MM.1S (cell line): ENCODE results near the gene CDH19.

Experiments
- DNase-seq: peaks from one replicate; pipeline ENCODE4 v3.0.0-alpha.2; 2015
- H2AFZ ChIP-seq: fragments of 300-600 bp; sonication (generic); 2 replicates; pipeline ENCODE4 v1.6.0; 2016; ENCODE audit warnings: antibody characterized with exemption, low read length
- H3F3A ChIP-seq: fragments of 300-600 bp; sonication (generic); 2 replicates; pipeline ENCODE4 v1.6.1; 2016; ENCODE audit warnings: mild to moderate bottlenecking, antibody characterized with exemption, low read length, moderate library complexity, mixed read lengths; ENCODE audit not compliant: insufficient read depth
- H3K27ac ChIP-seq: fragments of 300-600 bp; sonication (generic); 2 replicates; pipeline ENCODE4 v1.5.1; 2016; ENCODE audit warnings: mild to moderate bottlenecking, low read length
- H3K27me3 ChIP-seq: fragments of 300-600 bp; sonication (generic); replicated peaks from 2 replicates; pipeline ENCODE4 v1.6.0; 2016; ENCODE audit warnings: low read length; ENCODE audit not compliant: insufficient read depth
- H3K36me3 ChIP-seq: fragments of 300-600 bp; sonication (generic); replicated peaks from 2 replicates; pipeline ENCODE4 v1.6.1; 2016; ENCODE audit warnings: mild to moderate bottlenecking, low read length, mixed read lengths; ENCODE audit not compliant: insufficient read depth
- H3K4me1 ChIP-seq: fragments of 300-600 bp; sonication (generic); 2 replicates; pipeline ENCODE4 v1.6.1; 2016; ENCODE audit warnings: low read length, mixed read lengths
- H3K4me2 ChIP-seq: fragments of 300-600 bp; sonication (generic); 2 replicates; pipeline ENCODE4 v1.6.0; 2016; ENCODE audit warnings: low read depth, low read length
- H3K4me3 ChIP-seq: fragments of 300-600 bp; sonication (generic); 2 replicates; pipeline ENCODE4 v1.5.1; 2016; ENCODE audit warnings: low read length, mixed read lengths
- H3K79me2 ChIP-seq: fragments of 300-600 bp; sonication (generic); 2 replicates; pipeline ENCODE4 v1.6.1; 2016; ENCODE audit warnings: mixed run types, low read length, mixed read lengths
- H3K9ac ChIP-seq: fragments of 300-600 bp; sonication (generic); 2 replicates; pipeline ENCODE4 v1.6.1; 2016; ENCODE audit warnings: low read length, mixed read lengths
- H3K9me2 ChIP-seq: fragments of 300-600 bp; sonication (generic); replicated peaks from 2 replicates; pipeline ENCODE4 v1.6.1; 2016; ENCODE audit warnings: mild to moderate bottlenecking, low read length, mixed read lengths; ENCODE audit not compliant: insufficient read depth
- H3K9me3 ChIP-seq: fragments of 300-600 bp; sonication (generic); replicated peaks from 2 replicates; pipeline ENCODE4 v1.6.1; 2016; ENCODE audit warnings: mild to moderate bottlenecking, low read length, mixed read lengths; ENCODE audit not compliant: insufficient read depth
- H4K20me1 ChIP-seq: fragments of 300-600 bp; sonication (generic); 2 replicates; pipeline ENCODE4 v1.6.1; 2016; ENCODE audit warnings: mild to moderate bottlenecking, low read length, moderate library complexity, mixed read lengths; ENCODE audit not compliant: insufficient read depth
- EZH2 ChIP-seq: fragments of 300-600 bp; sonication (generic); optimal IDR thresholded peaks from 2 replicates; pipeline ENCODE3; 2017; ENCODE audit warnings: low read depth, mild to moderate bottlenecking, antibody characterized with exemption, low read length, mixed read lengths
- EZH2phosphoT487 ChIP-seq: fragments of 300-600 bp; sonication (generic); IDR thresholded peaks from 2 replicates; pipeline ENCODE4 v1.6.1; 2018; ENCODE audit warnings: antibody characterized with exemption, low read length
- TF ChIP-seq, protein P1 (sequence below): fragments of 300-600 bp; sonication (generic); IDR thresholded peaks from 2 replicates; pipeline ENCODE4 v1.5.1; 2016; ENCODE audit warnings: antibody characterized with exemption, low read length, mixed read lengths

CDH19 gene

DNA sequence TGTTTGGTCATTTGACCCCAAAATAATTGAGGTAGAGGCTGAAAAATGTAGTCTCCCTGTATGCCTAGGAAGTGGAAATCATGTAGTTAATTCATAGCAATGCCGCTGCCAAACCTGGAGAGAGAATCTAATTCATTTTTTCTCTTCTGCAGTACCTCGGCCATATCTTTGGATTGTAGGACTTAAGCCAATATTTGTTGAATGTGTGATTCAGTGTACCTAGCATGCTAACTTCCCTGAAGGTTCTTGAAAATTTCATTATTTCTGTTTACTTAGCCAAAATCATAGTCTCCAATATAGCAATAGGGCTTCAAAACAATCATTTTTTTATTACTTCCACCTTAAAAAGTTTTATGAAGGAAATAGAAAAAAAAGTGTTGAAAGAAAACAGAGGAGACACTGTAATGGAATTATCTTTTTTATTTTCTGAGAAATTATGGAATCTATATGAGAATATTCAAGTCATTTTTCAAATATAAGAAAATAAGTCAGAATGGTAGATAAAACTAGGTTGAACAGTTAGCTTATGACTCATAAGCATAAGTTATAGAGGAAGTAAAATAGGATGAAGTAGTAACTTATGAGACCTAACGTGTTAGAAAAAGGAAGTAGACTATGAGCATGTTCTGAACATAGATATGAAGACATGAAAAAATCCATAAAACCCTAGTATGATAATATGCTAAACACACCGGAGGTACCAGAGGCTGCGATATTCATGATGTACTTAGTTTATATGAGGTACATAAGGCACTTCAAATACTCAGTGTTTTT lies 35.2 kb upstream of the CDH19 start:
- Histone ChIP-seq H3K4me1 (no peaks in the 10 kb centered on the region), H3K79me2 (no peaks in the 10 kb centered on the region), H3K27ac (no peak overlapping the region), H3K9ac (no peak overlapping the region), H3K9me2 (no peaks in the 10 kb centered on the region), H3K9me3 (no peaks in the 10 kb centered on the region), H4K20me1 (no peaks in the 10 kb centered on the region), H3K4me3 (no peak overlapping the region), H3F3A (no peaks in the 10 kb centered on the region), H2AFZ (no peak overlapping the region), H3K27me3 (no peaks in the 10 kb centered on the region), H3K4me2 (no peak overlapping the region), H3K36me3 (no peaks in the 10 kb centered on the region)
- DNase-seq = no peak
- TF ChIP-seq EZH2 (no peak), EZH2phosphoT487 (no peak)
- TF ChIP-seq, protein P1, sequence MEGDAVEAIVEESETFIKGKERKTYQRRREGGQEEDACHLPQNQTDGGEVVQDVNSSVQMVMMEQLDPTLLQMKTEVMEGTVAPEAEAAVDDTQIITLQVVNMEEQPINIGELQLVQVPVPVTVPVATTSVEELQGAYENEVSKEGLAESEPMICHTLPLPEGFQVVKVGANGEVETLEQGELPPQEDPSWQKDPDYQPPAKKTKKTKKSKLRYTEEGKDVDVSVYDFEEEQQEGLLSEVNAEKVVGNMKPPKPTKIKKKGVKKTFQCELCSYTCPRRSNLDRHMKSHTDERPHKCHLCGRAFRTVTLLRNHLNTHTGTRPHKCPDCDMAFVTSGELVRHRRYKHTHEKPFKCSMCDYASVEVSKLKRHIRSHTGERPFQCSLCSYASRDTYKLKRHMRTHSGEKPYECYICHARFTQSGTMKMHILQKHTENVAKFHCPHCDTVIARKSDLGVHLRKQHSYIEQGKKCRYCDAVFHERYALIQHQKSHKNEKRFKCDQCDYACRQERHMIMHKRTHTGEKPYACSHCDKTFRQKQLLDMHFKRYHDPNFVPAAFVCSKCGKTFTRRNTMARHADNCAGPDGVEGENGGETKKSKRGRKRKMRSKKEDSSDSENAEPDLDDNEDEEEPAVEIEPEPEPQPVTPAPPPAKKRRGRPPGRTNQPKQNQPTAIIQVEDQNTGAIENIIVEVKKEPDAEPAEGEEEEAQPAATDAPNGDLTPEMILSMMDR = no peak

DNA sequence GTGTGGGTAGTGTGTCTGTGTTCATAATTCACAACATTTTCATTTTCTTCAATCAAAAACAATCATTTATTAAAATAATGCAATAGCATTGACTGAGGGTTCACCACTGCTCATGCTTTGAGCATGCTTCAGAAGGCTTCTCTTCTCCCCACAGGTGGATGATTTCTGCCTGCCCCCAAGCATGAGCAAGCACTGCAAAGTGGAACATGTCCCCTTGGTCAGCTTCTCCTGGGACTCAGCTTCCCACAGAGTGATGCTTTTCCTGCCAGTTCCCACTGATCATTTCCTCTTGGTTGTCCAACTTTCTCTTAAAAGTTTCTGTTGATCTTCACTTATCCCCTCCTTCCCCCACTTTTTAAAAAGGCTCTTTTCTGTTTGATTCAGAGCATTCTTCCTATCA lies 31.5 kb upstream of the CDH19 start:
- Histone ChIP-seq H3K27me3 (no peaks in the 10 kb centered on the region), H3F3A (no peaks in the 10 kb centered on the region), H3K36me3 (no peaks in the 10 kb centered on the region), H3K27ac (no peak overlapping the region), H3K4me3 (no peak overlapping the region), H4K20me1 (no peaks in the 10 kb centered on the region), H2AFZ (no peak overlapping the region), H3K9ac (no peak overlapping the region), H3K79me2 (no peaks in the 10 kb centered on the region), H3K4me1 (no peaks in the 10 kb centered on the region), H3K9me3 (no peaks in the 10 kb centered on the region), H3K9me2 (no peaks in the 10 kb centered on the region), H3K4me2 (no peak overlapping the region)
- TF ChIP-seq, protein P1 = no peak
- TF ChIP-seq EZH2 (no peak), EZH2phosphoT487 (no peak)
- no peak for DNase-seq

DNA sequence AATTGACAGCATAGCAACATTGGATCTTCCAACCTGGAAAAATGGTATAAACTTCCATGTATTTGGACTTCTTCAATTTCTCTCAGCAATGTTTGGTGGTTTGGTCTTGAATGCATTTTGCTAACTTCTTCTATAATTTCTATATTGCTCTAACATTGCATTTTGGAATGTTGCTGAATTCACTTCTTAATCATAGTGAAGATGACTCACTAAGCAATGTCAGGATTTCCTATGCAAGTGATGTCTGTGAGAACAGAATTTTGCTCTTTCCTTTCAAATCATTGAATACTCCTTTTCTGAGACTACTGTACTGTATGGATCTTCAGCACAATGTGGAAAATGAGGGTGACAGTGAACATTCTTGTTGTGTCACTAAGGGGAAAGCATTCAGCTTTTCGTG lies 28.9 kb upstream of the CDH19 start:
- Histone ChIP-seq H2AFZ (no peak overlapping the region), H3K4me2 (no peak overlapping the region), H3K9me3 (no peaks in the 10 kb centered on the region), H3K27ac (no peak overlapping the region), H3K4me1 (no peaks in the 10 kb centered on the region), H3K36me3 (no peaks in the 10 kb centered on the region), H4K20me1 (no peaks in the 10 kb centered on the region), H3K9me2 (no peaks in the 10 kb centered on the region), H3K79me2 (no peaks in the 10 kb centered on the region), H3K27me3 (no peaks in the 10 kb centered on the region), H3F3A (no peaks in the 10 kb centered on the region), H3K9ac (no peak overlapping the region), H3K4me3 (no peak overlapping the region)
- DNase-seq = no peak
- TF ChIP-seq EZH2phosphoT487 (no peak), EZH2 (no peak)
- TF ChIP-seq, protein P1 = no peak
